Activated T-helper 2 cell treated with anti-CD3 and anti-CD28 coated beads, Interferon-gamma antibody, Interleukin-2, Interleukin-4, amounts not matched to agents 10 μg/mL and 5 μg/mL and 100 μg/mL, durations not matched to agents 14 hours and 24 hours and 36 hours (primary cell): ENCODE data around the gene PROSER3. TPM values are rescaled to one million over a fixed set of nuclear protein-coding genes. Genes with fewer than 3 reads are reported as not detected.
"Not testable (repeated sequence)": the region's sequence is repeated elsewhere in the genome, so short reads cannot be mapped to it uniquely, and the experiment has no call there.

Experiments used
- DNase-seq: peaks from one replicate; pipeline ENCODE4 v3.0.0; 2021; ENCODE audit warnings: low spot score
- H3K27ac Mint-ChIP-seq: one replicate; pipeline ENCODE4 v1.8.0; 2021; ENCODE audit warnings: mixed read lengths
- H3K27me3 Mint-ChIP-seq: one replicate; pipeline ENCODE4 v1.8.0; 2021; ENCODE audit warnings: low read depth, mixed read lengths
- H3K36me3 Mint-ChIP-seq: one replicate; pipeline ENCODE4 v1.8.0; 2021; ENCODE audit warnings: low read depth, mixed read lengths
- H3K4me1 Mint-ChIP-seq: one replicate; pipeline ENCODE4 v1.8.0; 2021; ENCODE audit warnings: low read depth, mixed read lengths
- H3K4me3 Mint-ChIP-seq: one replicate; pipeline ENCODE4 v1.8.0; 2021; ENCODE audit warnings: low read depth, mild to moderate bottlenecking, moderate library complexity, mixed read lengths
- H3K9me3 Mint-ChIP-seq: one replicate; pipeline ENCODE4 v1.8.0; 2021; ENCODE audit warnings: mixed read lengths
- intact Hi-C: fragments of 100-400 bp; cut with micrococcal nuclease; formaldehyde crosslinking; loops from one replicate; pipeline ENCODE4 v1.15.1; 2023
- total RNA-seq: library from RNA; stranded (reverse); gene quantifications from 2 replicates; pipeline ENCODE4 v1.2.3, GENCODE V29; 2022

Gene PROSER3
- total RNA-seq, 1 donor from 2014 or later: 41.2 TPM

DNA sequence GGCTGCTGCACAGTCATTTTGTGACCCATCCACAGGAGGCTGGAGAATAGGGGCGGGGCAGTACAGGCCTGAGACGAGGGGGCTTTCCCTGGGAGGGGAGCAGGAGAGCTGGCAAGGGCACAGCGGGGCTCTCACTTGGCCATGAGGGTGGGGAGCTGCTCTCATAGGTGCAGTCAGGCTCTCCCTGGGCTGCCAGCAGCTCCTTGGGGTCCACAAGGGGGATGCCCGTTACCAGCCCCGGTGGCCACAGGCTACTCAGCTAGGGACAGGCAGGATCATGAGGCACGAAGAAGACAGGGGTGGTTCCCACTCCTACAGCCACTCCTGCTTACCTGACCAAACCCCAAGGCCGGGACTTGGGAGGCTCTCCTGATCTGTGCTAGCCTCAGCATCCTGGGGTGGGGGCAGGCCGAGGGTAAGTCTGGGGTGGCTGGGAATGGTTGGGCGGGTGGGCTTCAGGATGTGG lies 33.9 kb downstream of the PROSER3 start:
- intact Hi-C loops: no loop called here
- DNase-seq: no peak
- Mint-ChIP-seq H3K27me3 (peaks cover 11% of the 10 kb centered on the region), H3K4me3 (no peak overlapping the region), H3K27ac (no peak overlapping the region), H3K9me3 (no peaks in the 10 kb centered on the region), H3K36me3 (no peaks in the 10 kb centered on the region), H3K4me1 (no peaks in the 10 kb centered on the region)

DNA sequence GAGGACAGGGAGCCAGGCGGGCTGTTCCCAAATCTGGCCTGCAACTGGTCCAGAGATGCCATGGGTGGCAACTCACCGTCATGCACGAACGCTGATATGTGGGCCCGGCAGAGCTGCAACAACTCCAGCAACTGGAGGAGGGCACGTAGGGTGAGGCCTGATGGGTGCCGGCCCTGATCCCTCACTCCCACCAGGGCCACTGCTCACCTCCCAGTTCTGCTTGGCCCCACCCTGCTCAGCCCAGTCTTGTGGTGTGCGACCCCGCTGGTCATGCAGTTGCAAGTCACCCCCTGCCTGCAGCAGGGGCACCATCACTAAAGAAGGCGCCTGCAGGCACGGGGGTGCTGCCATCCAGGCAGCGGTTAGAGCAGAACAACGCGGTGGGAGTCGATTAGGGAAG lies 34.3 kb downstream of the PROSER3 start:
- Mint-ChIP-seq H3K27ac (no peak overlapping the region), H3K4me1 (no peaks in the 10 kb centered on the region), H3K36me3 (no peaks in the 10 kb centered on the region), H3K27me3 (peaks cover 15% of the 10 kb centered on the region), H3K4me3 (no peak overlapping the region), H3K9me3 (no peaks in the 10 kb centered on the region)
- DNase-seq: no peak
- intact Hi-C loops: no loop called here

DNA sequence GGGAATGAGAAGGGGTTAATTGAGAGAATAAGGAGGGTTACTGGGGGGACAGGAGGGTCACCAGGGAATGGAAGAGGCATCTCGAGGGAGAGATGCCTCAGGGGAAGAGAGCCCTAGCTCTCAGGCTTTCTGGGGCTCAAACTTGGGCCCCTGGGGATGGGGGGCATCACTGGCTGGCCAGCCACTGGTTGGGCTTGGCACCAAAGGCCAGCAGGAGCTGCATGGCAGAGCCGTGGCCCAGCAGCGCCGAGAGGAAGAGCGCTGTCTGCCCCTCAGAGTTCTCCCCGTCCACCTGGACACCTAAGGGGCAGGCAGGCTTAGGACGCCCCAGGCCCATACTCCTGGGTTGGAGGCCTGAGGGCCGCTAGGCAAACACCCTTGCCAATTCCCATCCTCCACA lies 34.9 kb downstream of the PROSER3 start:
- Mint-ChIP-seq H3K27me3 (peaks cover 18% of the 10 kb centered on the region), H3K27ac (no peak overlapping the region), H3K36me3 (no peaks in the 10 kb centered on the region), H3K4me1 (no peaks in the 10 kb centered on the region), H3K9me3 (no peaks in the 10 kb centered on the region), H3K4me3 (no peak overlapping the region)
- DNase-seq: no peak
- intact Hi-C loops: no loop called here

DNA sequence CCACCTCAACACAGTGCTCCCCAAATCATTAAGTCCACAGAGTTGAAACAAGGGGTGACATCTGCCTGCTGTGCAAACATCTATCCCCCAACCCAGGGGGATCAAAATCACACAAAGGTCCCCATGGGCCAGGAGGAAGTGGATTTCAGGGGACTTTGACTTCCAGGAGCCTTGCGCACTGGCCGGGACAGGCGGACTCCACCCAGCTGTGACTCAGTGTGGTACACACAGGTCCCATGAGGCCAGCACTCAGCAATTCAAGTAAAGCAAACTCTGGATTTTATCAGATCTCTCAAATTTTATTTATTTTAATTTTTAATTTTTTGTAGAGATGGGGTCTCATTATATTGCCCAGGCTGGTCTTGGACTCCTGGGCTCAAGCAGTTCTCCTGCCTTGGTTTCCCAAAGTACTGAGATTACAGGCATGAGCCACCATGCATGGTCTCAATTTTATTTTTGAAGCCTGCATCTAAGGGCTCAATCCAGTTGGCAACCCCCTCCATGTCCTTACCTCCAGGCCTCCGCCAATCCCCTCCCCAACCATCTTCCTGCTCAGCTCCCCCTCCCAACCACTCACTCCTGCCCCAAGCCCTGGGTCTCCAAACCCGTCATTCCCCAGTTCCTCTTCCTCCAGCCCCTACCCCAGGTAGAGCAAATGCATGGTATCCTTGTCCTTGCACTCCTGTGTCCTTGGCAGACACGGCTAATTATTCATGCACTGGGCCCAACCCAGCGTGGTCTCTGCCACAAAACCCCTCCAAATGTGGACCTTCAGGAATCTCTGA lies 35.6 kb downstream of the PROSER3 start:
- no peak overlapping the region for H3K27ac Mint-ChIP-seq
- no peaks in the 10 kb centered on the region for H3K9me3 Mint-ChIP-seq
- DNase-seq: no peak
- peaks cover 20% of the 10 kb centered on the region for H3K27me3 Mint-ChIP-seq
- H3K4me1 Mint-ChIP-seq: no peaks in the 10 kb centered on the region
- intact Hi-C loops: no loop called here
- no peak overlapping the region for H3K4me3 Mint-ChIP-seq
- no peaks in the 10 kb centered on the region for H3K36me3 Mint-ChIP-seq

DNA sequence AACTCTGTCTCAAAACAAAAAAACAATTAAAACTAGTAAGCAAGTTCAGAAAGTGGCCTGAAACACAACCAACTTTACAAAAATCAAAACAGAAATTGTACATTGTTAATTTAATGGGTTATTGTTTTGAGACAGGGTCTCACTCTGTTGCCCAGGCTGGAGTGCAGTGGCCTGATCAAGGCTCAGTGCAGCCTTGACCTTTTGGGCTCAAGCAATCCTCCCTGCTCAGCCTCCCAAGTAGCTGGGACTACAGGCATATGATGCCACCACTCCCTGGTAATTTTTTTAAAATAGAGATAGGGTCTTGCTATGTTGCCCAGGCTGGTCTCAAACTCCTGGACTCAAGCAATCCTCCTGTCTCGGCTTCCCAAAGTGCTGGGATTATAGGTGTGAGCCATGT lies 37.6 kb downstream of the PROSER3 start:
- H3K36me3 Mint-ChIP-seq, intact Hi-C loops, H3K4me1 Mint-ChIP-seq, H3K27ac Mint-ChIP-seq, H3K9me3 Mint-ChIP-seq, DNase-seq, H3K4me3 Mint-ChIP-seq: not testable (repeated sequence)
- H3K27me3 Mint-ChIP-seq: peaks cover 22% of the 10 kb centered on the region

DNA sequence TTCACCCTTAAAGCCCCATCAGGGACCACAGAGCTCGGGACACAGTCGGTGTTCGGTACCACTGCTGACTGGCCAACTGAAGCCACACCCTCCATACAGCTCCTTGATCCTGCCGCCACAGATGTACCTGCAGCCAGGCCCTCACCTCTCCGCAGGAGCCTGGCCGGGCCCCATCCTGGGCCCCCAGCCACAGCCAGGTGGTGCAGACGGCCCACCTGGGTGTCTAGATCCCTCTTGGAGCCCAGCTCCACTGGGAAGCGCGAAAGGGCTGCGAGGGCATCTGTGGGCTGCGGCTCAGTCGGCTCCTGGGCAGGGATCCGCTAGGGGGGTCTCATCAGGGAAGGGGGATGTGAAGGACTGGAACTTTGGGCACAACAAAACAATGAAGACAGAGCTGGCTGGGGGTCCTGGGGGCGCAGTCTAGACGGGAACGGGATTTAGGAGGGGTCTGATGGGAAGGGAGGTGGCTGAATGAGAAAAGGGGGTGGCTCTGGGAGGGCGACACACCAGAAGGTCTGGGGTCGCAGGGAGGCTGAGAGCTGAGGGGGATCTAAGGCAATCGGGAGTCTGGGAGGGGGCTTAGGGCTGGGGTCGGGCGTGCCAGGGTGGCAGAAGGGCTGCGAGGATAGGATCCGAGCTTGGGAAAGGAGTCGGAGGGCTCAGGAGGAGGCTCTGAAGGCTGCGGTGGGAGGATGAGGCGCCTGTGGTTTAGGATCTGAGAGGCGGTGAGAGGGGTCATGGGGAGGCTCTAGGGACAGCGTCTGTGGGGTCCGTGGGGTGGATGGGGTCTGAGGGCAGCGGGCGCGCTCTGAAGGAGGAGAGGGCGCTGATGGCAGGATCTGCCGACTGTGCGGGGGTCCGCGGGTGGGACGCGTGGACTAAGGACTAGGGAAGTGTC lies 38.9 kb downstream of the PROSER3 start:
- no peaks in the 10 kb centered on the region for H3K9me3 Mint-ChIP-seq

DNA sequence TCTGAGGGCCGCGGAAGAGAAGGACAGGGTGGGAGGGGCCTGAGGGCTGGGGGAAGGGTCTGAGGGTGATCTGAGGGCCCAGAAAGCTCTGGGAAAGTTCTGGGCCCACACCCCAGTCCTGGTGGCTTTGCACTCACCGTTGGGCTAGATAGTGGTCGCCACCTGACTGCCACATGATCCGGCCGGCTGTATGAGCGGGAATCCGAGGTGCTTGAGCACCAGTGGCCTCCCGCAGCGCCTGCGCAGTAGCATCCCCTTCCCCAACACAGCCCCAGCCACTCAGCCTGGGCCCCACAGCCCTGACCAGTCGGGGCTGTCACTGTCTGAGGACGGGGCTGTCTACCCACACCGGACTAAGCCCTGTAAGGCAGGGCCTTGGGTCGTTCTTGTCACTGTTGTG lies 39.7 kb downstream of the PROSER3 start:
- Mint-ChIP-seq H3K36me3 (no peaks in the 10 kb centered on the region), H3K4me3 (no peak overlapping the region), H3K27me3 (peaks cover 22% of the 10 kb centered on the region), H3K9me3 (no peaks in the 10 kb centered on the region), H3K4me1 (no peaks in the 10 kb centered on the region), H3K27ac (no peak overlapping the region)
- intact Hi-C loops: no loop called here
- no peak for DNase-seq

More for the DNA sequence above, 38.9 kb downstream of the PROSER3 start:
- no peak for DNase-seq
- H3K36me3 Mint-ChIP-seq: no peaks in the 10 kb centered on the region
- no peak overlapping the region for H3K4me3 Mint-ChIP-seq
- H3K27ac Mint-ChIP-seq: no peak overlapping the region
- peaks cover 22% of the 10 kb centered on the region for H3K27me3 Mint-ChIP-seq
- no peaks in the 10 kb centered on the region for H3K4me1 Mint-ChIP-seq
- intact Hi-C loops: no loop called here

DNA sequence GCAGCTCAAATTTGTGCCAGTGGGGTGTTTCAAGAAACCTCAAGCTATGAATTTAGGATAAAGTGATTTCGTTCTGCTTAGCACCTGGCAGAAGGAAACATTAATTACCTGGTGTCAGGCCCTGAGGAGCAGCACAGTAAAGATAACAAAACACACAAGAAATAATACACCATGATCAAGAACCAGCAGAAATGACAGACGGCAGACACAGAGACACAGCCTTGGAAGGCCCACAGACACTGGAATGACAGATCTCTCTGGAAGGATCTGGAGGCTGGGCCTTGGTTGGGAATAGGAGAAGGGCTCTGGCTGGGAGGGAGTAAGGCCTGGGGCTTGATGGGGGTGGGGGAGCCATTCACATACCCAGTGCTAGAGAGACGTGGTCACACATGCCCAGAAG lies 43.9 kb downstream of the PROSER3 start:
- intact Hi-C loops: no loop called here
- peaks cover 8% of the 10 kb centered on the region for H3K4me1 Mint-ChIP-seq
- no peaks in the 10 kb centered on the region for H3K36me3 Mint-ChIP-seq
- H3K27me3 Mint-ChIP-seq: peaks cover 12% of the 10 kb centered on the region
- H3K27ac Mint-ChIP-seq: no peak overlapping the region
- no peak overlapping the region for H3K4me3 Mint-ChIP-seq
- no peaks in the 10 kb centered on the region for H3K9me3 Mint-ChIP-seq
- no peak for DNase-seq

DNA sequence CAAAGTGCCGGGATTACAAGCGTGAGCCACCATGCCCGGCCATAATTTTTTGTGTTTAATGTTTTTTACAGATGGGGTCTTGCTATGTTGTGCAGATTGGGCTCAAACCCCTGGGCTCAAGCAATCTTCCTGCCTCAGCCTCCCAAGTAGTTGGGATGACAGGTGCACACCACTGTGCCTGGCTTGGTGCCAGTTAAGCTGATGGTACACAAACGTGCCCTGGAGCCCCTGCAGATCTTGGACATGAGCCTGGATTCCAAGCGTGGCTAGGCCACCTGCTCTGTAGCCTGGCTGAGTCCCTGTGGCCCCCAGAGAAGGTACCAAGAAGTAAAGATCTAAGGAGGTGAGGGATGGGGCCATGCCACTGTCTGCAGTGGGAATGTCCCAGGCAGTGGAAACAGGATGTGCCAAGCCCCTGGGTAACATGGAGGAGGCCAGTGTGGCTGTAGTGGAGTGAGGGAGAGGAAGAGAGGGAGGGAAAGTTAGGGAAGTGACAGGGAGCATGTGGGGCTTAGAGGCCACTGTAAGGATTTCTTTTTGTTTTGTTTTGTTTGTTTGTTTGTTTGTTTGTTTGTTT lies 47.6 kb downstream of the PROSER3 start:
- Mint-ChIP-seq H3K4me1 (peaks cover 8% of the 10 kb centered on the region), H3K4me3 (no peak overlapping the region), H3K27me3 (no peaks in the 10 kb centered on the region), H3K27ac (no peak overlapping the region), H3K9me3 (no peaks in the 10 kb centered on the region), H3K36me3 (no peaks in the 10 kb centered on the region)
- DNase-seq: no peak
- intact Hi-C loops: no loop called here

DNA sequence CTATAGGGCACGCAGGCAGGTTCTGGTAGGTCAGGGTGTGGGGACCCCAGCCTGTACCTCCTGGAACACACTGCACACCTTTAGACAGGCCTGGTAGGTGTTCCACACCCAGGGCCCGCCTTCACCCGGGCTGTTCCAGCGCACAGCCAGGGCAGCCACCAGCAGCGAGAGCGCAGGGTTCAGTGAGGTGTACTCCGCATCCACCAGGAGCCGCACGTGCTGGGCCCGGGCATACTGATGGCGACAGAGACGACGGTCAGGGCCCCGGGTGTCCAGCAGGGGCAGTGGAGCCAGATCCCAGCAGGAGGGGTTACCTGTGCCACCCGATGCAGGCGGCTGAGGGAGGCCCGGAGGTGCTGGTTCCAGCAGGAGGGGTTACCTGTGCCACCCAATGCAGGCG lies 48.6 kb downstream of the PROSER3 start:
- Mint-ChIP-seq H3K27me3 (no peaks in the 10 kb centered on the region), H3K4me1 (peaks cover 8% of the 10 kb centered on the region), H3K36me3 (no peaks in the 10 kb centered on the region), H3K4me3 (no peak overlapping the region), H3K27ac (no peak overlapping the region), H3K9me3 (no peaks in the 10 kb centered on the region)
- DNase-seq: no peak
- intact Hi-C loops: no loop called here

DNA sequence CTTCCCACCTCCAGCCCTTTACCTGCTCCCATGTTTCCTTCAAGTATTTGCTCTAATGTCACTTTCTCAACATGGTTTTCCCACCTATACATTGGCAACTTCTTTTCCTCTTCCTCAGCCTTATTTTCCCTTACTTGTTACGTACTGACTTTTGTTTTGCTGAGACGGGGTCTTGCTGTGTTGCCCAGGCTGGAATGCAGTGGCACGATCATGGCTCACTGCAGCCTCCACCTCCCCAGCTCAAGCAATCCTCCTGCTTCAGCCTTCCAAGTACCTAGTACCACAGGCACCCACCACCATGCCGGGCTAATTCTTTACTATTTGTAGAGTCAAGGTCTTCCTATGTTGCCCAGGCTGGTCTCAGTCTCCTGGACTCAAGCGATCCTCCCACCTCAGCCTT lies 49.7 kb downstream of the PROSER3 start:
- Mint-ChIP-seq H3K9me3 (no peaks in the 10 kb centered on the region), H3K4me3 (no peak overlapping the region), H3K27me3 (no peaks in the 10 kb centered on the region), H3K36me3 (no peaks in the 10 kb centered on the region), H3K4me1 (peaks cover 8% of the 10 kb centered on the region), H3K27ac (no peak overlapping the region)
- intact Hi-C loops: no loop called here
- no peak for DNase-seq

DNA sequence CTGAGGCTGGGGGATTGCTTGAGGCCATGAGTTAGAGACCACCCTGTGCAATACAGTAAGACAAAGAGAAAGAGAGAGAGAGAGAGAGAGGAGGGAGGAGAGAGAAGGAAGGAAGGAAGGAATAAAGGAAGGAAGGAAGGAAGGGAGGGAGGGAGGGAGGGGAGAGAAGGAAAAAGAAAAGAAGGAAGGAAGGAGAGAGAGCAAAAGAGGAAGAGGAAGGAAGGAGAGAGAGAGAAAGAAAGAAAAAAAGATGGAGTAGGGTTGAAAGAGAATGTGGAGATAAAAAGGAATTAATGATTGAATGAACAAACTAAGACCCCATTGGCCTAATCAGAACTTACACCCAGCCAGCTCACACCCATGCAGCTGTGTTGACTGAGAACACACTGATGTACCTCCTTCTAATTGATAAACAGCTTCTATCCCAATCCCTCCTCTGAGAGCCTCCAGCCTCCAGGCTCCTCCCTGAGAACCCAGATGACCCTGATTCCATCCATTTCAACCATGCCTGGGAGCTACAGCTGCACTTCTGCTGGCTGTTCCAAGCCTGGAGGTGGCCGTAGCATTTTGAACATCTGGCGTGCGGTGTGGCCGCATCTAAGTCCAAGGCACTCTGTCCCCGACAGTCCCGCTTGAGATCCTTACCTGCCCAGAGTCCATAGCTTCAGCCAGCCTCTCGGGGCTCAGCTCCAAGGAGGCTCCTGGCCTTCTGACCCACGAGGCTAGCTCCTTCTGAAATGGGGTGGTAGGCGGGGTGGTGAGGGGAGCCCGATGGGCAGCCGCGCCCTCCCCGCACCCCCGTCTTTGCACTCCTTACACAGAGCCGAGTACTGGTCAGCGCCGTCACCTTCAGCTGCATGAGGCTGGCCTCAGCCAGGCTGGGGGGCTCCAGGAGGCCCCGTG lies 53.6 kb downstream of the PROSER3 start:
- Mint-ChIP-seq H3K36me3 (no peaks in the 10 kb centered on the region), H3K4me1 (no peaks in the 10 kb centered on the region), H3K27ac (no peak overlapping the region), H3K4me3 (no peak overlapping the region), H3K9me3 (no peaks in the 10 kb centered on the region), H3K27me3 (peaks cover 3% of the 10 kb centered on the region)
- intact Hi-C loops: no loop called here
- no peak for DNase-seq
